Dermis blood vessel endothelial cell (primary cell): ENCODE results near the gene SCN1B. TPM values are rescaled to one million over a fixed set of nuclear protein-coding genes. Genes with fewer than 3 reads are reported as not detected.
"Not testable (repeated sequence)": the region's sequence is repeated elsewhere in the genome, so short reads cannot be mapped to it uniquely, and the experiment has no call there.

ENCODE experiments used
- DNase-seq: peaks from one replicate; pipeline ENCODE4 v3.0.0; 2010
- total RNA-seq: library from RNA; depleted of rRNA; stranded (reverse); fragments of >200 nt; gene quantifications from 2 replicates; pipeline ENCODE4 v1.2.3, GENCODE V29; 2014

SCN1B gene
- total RNA-seq, 1 donor from 2014 or later: 6.5 TPM

GRCh38 chr19:35019144-35019543 is 11.1 kb upstream of the SCN1B start:
- no peak for DNase-seq

DNA sequence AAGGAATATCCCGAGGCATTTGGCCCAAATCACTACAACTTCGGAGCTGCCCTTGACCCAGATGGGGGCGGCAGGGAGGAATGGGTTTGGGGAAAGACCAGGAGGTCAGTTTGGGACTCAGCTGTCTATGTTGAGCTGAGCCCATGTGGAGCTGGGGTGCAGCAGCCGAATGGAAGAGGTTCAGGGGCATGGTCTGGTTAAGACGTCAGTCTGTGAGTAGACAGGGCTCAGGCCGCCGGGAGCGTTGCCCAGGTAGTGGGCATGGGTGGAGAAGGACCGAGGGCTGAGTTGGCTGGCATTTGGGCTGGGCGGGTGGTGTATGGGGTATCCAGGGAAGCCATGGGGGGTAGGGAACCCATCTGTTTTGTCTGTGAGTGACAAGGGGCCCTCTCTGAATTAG is 9.3 kb upstream of the SCN1B start:
- no peak for DNase-seq

DNA sequence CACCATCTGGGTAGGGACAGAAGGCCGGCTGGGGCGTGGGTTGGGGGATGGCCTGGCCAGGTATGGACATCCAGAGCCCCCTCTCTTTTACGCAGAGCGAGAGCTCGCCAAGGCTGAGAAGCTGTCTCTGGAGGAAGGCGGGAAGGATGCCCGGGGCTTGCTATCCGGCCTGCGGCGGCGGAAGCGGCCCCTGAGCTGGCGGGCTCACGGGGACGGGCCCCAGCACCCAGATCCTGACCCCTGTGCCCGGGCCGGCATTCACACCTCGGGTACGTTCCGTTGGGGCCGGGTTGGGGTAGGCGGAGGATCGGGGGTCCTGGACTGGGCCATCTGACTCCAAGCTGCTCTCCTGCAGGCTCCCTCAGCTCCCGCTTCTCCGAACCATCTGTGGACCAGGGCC is 8.7 kb upstream of the SCN1B start:
- DNase-seq: no peak

DNA sequence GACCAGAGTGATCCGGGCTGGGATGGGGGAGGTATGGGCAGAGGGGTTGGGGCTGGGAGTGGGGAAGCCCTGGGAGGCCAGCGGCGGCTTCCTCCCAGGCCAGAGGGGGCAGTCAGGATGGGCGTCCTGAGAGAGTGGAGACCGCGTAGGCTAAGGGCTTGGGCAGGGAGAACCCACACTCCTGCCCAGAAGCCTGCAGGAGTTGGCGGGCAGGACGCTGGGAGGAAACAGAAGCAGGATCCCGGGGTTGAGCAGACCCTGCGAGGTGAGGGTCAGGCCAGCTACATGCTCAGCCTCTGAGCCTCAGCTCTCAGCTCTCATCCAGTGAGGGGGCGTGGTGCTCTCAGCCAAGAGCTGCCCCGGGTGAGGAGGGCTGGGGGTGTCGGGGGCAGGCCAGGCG is 7.8 kb upstream of the SCN1B start:
- DNase-seq: peak; percentile 80

DNA sequence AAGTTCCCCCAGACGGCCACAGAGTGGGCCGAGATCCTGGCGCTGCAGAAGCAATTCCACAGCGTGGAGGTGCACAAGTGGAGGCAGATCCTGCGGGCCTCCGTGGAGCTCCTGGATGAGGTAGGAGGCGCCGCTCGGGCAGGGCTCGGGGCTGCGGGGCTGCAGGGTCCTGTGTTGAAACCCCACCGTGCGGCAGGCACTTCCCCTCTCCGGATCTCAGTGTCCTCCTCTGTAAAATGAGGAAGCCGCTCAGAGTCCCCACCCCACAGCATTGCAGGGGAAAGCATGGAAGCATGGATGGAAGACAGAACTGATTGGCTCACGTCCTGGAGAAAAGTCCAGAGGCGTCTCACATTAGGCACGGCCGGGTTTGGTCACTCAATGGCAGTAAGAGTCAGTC is 6.8 kb upstream of the SCN1B start:
- no peak for DNase-seq

- DNase-seq: no peak
Measured at GRCh38 chr19:35024095-35024494, 6.2 kb upstream of the SCN1B start.

GRCh38 chr19:35025969-35026368 is 4.3 kb upstream of the SCN1B start:
- DNase-seq: no peak

- DNase-seq: no peak
Measured at GRCh38 chr19:35026418-35026817, 3.9 kb upstream of the SCN1B start.

DNA sequence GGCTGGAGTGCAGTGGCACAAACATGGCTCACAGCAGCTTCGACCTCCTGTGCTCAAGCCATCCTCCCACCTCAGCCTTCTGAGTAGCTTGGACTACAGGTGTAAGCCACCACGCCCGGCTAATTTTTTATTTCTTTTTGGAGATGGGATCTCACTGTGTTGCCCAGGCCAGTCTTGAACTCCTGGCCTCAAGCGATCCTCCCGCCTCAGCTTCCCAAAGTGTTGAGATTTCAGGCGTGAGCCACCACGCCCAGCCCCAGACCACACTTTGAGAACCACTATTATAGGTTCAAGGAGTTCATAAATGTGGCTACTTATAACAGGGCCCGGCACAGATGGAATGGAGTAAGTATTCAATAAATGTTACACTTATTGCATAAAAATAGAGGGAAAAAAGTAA is 3.3 kb upstream of the SCN1B start:
- DNase-seq: no peak

GRCh38 chr19:35027851-35028599 is 2.2 kb upstream of the SCN1B start:
- DNase-seq: no peak

DNA sequence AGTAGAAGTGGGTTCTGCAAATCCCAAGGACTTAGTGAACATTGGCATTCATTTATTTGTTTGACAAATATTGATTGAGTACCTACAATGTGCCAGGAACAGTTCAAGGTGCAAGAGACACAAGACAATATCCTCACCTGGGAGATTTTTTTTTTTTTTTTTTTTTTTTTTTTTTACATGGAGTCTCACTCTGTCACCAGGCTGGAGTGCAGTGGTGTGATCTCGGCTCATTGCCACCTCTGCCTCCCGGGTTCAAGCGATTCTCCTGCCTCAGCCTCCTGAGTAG is 1.7 kb upstream of the SCN1B start:
- not testable (repeated sequence) for DNase-seq

DNA sequence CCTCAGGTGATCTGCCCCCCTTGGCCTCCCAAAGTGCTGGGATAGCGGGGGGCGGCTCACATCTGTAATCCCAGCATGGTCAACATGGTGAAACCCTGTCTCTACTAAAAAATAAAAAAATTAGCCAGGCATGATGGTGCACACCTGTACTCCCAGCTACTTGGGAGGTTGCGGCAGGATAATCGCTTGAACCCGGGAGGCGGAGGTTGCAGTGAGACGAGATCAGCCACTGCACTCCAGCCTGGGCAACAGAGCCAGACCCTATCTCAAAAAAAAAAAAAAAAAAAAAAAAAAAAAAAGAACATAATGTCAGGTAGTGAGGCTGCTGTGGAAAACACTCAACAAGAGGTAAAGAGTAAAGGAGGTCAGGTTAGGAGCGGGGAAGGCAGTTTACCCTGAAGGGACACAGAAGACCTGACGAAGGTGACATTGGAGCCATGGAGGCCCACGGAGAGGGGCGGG is 964 bp upstream of the SCN1B start:
- not testable (repeated sequence) for DNase-seq

GRCh38 chr19:35029737-35030256 is 473 bp upstream of the SCN1B start:
- no peak for DNase-seq

DNA sequence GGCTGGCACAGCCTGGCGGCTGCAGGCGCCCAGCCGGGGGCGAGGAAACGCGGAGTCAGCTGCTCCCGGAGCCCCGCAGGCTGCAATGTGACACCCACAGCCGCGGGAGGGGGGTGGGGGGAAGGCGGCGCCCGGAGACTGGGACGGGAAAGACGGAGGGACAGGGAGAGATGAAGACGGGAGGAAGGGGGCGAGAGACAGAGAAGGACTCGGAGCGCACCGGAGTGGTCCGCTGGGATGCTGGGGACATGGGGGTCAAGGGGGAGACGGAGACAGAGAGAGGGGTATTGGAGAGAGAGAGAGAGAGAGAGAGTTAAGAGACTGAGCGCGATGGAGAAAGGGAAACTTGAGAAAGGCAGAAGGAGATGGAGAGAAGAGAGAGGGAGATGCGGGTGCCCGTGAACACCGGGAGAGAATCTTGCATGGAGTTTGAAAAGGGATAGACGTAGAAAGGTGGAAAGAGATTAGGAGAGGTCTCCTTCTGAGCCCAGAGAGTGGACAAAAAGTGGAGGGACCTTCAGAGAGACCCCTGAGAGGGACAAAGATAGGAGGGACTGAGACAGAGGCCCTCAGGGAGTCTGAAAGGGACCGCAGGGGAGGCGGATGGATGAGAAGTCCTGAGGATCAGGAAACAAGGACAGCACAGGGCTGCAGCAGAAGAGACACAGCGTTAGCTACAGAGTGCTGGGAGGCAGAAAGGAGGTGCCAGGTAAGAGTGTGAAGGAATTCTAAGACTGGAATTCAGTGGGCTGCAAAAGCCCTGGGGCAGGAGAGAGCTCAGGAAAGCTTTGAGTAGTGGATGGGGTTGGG is 1.0 kb downstream of the SCN1B start:
- no peak for DNase-seq

- no peak for DNase-seq
Measured at GRCh38 chr19:35032356-35032865, 2.1 kb downstream of the SCN1B start.

DNA sequence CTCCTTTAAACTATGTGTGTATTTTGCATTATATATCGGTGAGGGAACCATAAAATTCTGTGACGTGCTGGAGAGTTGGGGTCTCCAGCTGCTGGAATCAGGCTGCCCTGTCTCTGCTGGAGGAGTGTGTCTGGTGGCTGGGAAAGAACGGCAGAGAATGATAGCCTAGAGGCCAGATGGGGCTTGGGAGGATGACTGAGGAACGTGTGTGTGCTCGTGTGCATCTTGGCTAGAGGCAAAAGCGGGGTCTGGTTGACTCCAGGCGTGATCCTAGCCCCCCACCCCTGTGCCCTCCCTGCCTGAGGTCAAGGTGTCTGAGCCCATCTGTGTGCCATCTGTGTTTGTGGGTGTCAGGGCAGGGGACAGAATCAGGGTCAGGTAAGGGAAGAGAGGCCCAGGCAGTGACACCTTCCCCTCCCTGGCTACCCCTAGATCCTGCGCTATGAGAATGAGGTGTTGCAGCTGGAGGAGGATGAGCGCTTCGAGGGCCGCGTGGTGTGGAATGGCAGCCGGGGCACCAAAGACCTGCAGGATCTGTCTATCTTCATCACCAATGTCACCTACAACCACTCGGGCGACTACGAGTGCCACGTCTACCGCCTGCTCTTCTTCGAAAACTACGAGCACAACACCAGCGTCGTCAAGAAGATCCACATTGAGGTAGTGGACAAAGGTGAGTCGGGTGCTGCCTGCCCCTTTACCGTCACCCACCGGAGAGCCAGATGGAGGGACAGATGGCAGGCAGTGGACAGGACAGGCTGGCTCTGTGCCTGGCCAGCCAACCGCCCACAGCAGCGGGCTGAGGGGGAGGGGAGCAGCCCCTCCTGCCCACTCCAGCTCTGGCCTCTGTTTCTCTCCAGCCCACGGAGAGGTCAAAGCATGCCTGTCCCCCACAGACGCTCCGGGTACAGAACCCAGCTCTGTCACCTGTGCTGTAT is 3.1 kb downstream of the SCN1B start:
- DNase-seq: no peak

DNA sequence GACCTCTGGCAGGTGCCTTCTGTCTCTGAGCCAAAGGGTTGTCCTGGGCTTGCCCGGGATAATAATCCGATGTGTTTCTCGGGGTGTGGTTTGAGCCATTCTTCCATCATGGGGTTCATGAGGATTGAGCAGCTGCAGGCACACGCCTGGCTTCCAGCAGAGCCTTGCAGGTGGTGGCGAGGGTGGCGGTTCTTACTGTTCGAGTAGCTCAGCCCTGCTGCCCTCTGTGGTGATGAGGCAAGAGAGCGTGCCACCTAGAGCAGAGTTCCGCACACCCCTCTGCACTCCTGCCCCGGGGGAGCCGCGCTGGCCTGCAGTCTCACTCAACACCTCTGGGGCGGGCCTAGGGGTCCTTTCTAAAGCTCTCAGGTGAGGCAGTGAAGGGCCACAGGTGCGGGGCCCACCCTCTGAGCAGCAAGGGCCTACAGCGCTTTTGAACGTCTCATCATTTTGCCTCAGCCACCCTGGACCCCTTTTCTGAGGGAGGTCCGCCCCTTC is 3.8 kb downstream of the SCN1B start:
- DNase-seq: no peak

GRCh38 chr19:35034588-35035382 is 4.5 kb downstream of the SCN1B start:
- no peak for DNase-seq

GRCh38 chr19:35037716-35038622 is 7.7 kb downstream of the SCN1B start:
- peak; percentile 74 for DNase-seq
